Caco-2 (cell line): ENCODE results near the gene IL26. TPM values are rescaled to one million over a fixed set of nuclear protein-coding genes. Genes with fewer than 3 reads are reported as not detected.

Experiments
- BruUV-seq: library from RNA; stranded (reverse); fragments of 400-500 nt; replicated peaks from 2 replicates; lab custom pipeline; 2021; lab: Mats Ljungman, UMichigan
- CTCF ChIA-PET: fragments of 300-600 bp; sonication (Branson Sonifier 250); formaldehyde crosslinking; loops from one replicate; lab custom pipeline; 2022; ENCODE audit warnings: antibody characterized with exemption; lab: Charles Lee
- POLR2A ChIA-PET: fragments of 300-600 bp; sonication (Branson Sonifier 250); formaldehyde crosslinking; loops from one replicate; lab custom pipeline; 2022; ENCODE audit warnings: antibody characterized with exemption; lab: Charles Lee
- DNase-seq, 2 experiments: peaks; one replicate each; pipeline versions ENCODE4 v3.0.0 to v3.0.0-alpha.2; 2020 to 2022
- H3K27me3 ChIP-seq: replicated peaks from 2 replicates; pipeline ENCODE4 v1.6.0; 2011; ENCODE audit warnings: low read length; ENCODE audit not compliant: control insufficient read depth, insufficient read depth
- H3K36me3 ChIP-seq: 2 replicates; pipeline ENCODE4 v1.5.1; 2011; ENCODE audit warnings: low read length; ENCODE audit not compliant: control insufficient read depth, insufficient read depth
- H3K4me1 ChIP-seq: fragments of 250-450 bp; sonication (Bioruptor Pico); 2 replicates; pipeline ENCODE4 v1.5.1; 2020; ENCODE audit warnings: mild to moderate bottlenecking
- H3K4me3 ChIP-seq: 2 replicates; pipeline ENCODE4 v1.5.1; 2011; ENCODE audit warnings: low read depth, mild to moderate bottlenecking, control low read depth, low read length
- H3K9me3 ChIP-seq: fragments of 250-450 bp; sonication (Bioruptor Pico); 2 replicates; pipeline ENCODE4 v1.5.1; 2020; ENCODE audit warnings: mild to moderate bottlenecking, moderate library complexity
- H3K27ac Mint-ChIP-seq: one replicate; pipeline ENCODE4 v1.8.0; 2022; ENCODE audit warnings: mixed read lengths; ENCODE audit not compliant: unreplicated experiment
- H3K27me3 Mint-ChIP-seq: one replicate; pipeline ENCODE4 v1.8.0; 2022; ENCODE audit warnings: mixed read lengths; ENCODE audit not compliant: insufficient read depth, unreplicated experiment
- H3K36me3 Mint-ChIP-seq: one replicate; pipeline ENCODE4 v1.8.0; 2022; ENCODE audit warnings: mild to moderate bottlenecking, mixed read lengths; ENCODE audit not compliant: insufficient read depth, unreplicated experiment
- H3K4me1 Mint-ChIP-seq: one replicate; pipeline ENCODE4 v1.8.0; 2022; ENCODE audit warnings: low read depth, mixed read lengths; ENCODE audit not compliant: unreplicated experiment
- H3K4me3 Mint-ChIP-seq: one replicate; pipeline ENCODE4 v1.8.0; 2022; ENCODE audit warnings: mild to moderate bottlenecking, moderate library complexity, mixed read lengths; ENCODE audit not compliant: unreplicated experiment
- H3K9me3 Mint-ChIP-seq: one replicate; pipeline ENCODE4 v1.8.0; 2022; ENCODE audit warnings: mixed read lengths; ENCODE audit not compliant: unreplicated experiment
- intact Hi-C: fragments of 100-400 bp; cut with micrococcal nuclease; formaldehyde crosslinking; loops from one replicate; pipeline ENCODE4 v1.10.0; 2022; ENCODE audit not compliant: unreplicated experiment
- total RNA-seq: library from RNA; stranded (reverse); gene quantifications from 2 replicates; pipeline ENCODE4 v1.2.3, GENCODE V29; 2022
- TF ChIP-seq, protein P1 (sequence below), 2 experiments: fragments of 200-600 bp in 1 of 2; IDR thresholded peaks; 1 replicate in 1 of 2; 2 replicates in 1 of 2; pipeline versions ENCODE4 v1.5.1 to v1.8.0; 2011 to 2022; ENCODE audit warnings: antibody characterized with exemption in 1 of 2, control low read depth in 1 of 2, inconsistent platforms in 1 of 2, low read depth in 1 of 2, low read length in 1 of 2, mild to moderate bottlenecking in 1 of 2, moderate library complexity in 1 of 2; ENCODE audit not compliant: insufficient read depth in 1 of 2, severe bottlenecking in 1 of 2, unreplicated experiment in 1 of 2

IL26 gene
- total RNA-seq, 1 experiment from 2014 or later: not detected

DNA sequence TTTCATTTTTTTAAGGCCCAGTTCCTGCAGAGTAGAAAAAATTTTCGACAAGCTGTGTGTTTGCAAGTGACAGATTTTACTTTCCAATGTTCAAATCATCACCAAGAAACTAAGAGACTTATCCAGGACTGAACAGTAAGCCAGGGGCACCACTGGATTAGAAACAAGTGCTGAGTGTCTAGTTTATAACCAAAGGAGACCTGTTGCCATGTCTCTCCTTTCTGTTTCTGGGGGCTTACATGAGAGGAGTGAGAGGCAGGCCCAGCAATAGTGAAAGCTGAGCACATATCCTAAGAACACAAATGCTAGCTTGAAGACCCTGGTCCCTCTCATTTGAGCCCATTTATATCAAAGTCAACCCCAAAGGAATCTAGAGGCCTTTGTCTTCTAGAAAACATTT lies 69.0 kb downstream of the IL26 start:
- Histone ChIP-seq H3K36me3 (no peaks in the 10 kb centered on the region), H3K9me3 (no peaks in the 10 kb centered on the region), H3K4me3 (no peak overlapping the region), H3K27me3 (no peaks in the 10 kb centered on the region), H3K4me1 (no peaks in the 10 kb centered on the region)
- TF ChIP-seq, protein P1, sequence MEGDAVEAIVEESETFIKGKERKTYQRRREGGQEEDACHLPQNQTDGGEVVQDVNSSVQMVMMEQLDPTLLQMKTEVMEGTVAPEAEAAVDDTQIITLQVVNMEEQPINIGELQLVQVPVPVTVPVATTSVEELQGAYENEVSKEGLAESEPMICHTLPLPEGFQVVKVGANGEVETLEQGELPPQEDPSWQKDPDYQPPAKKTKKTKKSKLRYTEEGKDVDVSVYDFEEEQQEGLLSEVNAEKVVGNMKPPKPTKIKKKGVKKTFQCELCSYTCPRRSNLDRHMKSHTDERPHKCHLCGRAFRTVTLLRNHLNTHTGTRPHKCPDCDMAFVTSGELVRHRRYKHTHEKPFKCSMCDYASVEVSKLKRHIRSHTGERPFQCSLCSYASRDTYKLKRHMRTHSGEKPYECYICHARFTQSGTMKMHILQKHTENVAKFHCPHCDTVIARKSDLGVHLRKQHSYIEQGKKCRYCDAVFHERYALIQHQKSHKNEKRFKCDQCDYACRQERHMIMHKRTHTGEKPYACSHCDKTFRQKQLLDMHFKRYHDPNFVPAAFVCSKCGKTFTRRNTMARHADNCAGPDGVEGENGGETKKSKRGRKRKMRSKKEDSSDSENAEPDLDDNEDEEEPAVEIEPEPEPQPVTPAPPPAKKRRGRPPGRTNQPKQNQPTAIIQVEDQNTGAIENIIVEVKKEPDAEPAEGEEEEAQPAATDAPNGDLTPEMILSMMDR (IDR thresholded peaks at IDR 0.05; ENCODE audit: insufficient read depth in 1 of 2, low read depth in 1 of 2, low read length in 1 of 2, severe bottlenecking in 1 of 2, unreplicated experiment in 1 of 2): no peak
- intact Hi-C loops: no loop called here
- ChIA-PET CTCF (interaction anchor here (1.3 kb wide), 1 partner anchor 116 kb away, joined by 4 read pairs; no protein-coding TSS in a partner anchor), POLR2A (no interaction called here)
- no peak overlapping the region for H3K27ac Mint-ChIP-seq
- no TSS peak for BruUV-seq
- H3K4me1 Mint-ChIP-seq: no peaks in the 10 kb centered on the region
- no peaks in the 10 kb centered on the region for H3K36me3 Mint-ChIP-seq
- H3K27me3 Mint-ChIP-seq: peaks cover 2% of the 10 kb centered on the region
- no peak overlapping the region for H3K4me3 Mint-ChIP-seq
- DNase-seq: no peak
- H3K9me3 Mint-ChIP-seq: no peaks in the 10 kb centered on the region

DNA sequence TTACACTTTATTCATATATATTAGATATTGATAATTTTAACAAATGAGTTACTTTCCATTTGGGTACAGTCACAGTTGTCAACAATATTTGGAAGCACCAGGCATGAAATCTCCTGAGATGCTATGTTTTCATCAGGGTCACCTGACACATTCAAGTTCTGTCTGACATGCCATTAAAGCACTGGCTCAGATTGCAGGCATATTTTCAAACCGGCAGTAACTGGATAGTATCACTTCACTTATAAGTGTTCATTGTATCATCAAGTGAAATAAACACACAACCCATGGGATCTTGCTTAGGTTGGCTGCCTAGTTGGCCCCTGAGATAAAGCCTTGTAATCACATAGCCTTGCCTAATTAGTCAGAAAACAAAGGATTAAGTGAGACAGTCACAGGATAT lies 70.8 kb downstream of the IL26 start:
- H3K9me3 Mint-ChIP-seq: no peaks in the 10 kb centered on the region
- H3K4me3 ChIP-seq: no peak overlapping the region
- BruUV-seq: no TSS peak
- TF ChIP-seq, protein P1 (IDR thresholded peaks at IDR 0.05; ENCODE audit: insufficient read depth in 1 of 2, low read depth in 1 of 2, low read length in 1 of 2, severe bottlenecking in 1 of 2, unreplicated experiment in 1 of 2): no peak
- H3K27me3 ChIP-seq: no peaks in the 10 kb centered on the region
- intact Hi-C loops: no loop called here
- no peak overlapping the region for H3K4me3 Mint-ChIP-seq
- no peaks in the 10 kb centered on the region for H3K36me3 ChIP-seq
- ChIA-PET POLR2A (no interaction called here), CTCF (no interaction called here)
- no peaks in the 10 kb centered on the region for H3K4me1 Mint-ChIP-seq
- H3K9me3 ChIP-seq: no peaks in the 10 kb centered on the region
- no peak for DNase-seq
- no peak overlapping the region for H3K27ac Mint-ChIP-seq
- H3K4me1 ChIP-seq: no peaks in the 10 kb centered on the region
- H3K27me3 Mint-ChIP-seq: peaks cover 2% of the 10 kb centered on the region
- no peaks in the 10 kb centered on the region for H3K36me3 Mint-ChIP-seq

Other genes with a start within 250 kb of the IL26 start
- not detected in 2 replicates for gene IFNG-AS1, start 236.4 kb downstream of the IL26 start, total RNA-seq
- gene IFNG, start 66.1 kb downstream of the IL26 start, total RNA-seq: not detected in 2 replicates
- gene IL22, start 27.8 kb upstream of the IL26 start, total RNA-seq: not detected in 2 replicates
- 19.0 and 22.2 TPM in 2 replicates for gene MDM1, start 106.6 kb upstream of the IL26 start, total RNA-seq